ENCODE measurements around the gene NKAPL.
A peak's percentile ranks its signal among the peaks of the same experiment; 100 is the strongest.

Gene NKAPL

DNA sequence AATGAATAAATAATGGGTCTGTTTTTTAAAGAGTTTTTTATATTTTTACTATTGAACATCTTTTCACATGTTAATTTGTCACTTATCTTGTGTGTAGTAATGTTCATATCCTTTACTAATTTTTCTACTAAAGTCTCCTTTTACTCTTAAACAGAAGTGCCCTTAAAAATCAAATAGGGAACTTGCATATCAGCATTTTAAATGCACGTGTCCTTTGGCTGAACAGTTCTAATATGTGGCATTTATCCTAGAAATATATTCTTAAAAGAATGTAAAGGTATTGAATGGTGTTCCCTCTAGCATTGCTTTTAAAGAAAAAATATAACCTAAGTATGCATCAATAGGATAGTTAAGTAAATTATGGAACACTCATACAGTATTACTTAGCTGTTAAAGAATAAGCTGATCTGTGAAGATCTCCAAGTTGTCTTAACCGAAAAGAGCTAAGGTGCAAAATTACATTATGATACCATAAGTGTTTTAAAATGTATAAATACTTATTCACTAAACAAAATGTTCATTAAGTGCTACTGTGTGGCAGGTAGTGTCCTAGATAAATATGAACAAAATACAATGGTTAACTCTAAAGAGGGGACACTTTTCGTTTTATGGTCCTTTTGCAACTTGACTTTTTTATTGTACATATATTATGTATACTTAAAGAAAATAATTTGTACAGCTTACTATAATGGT is 21.6 kb downstream of the NKAPL start:
- TF ChIP-seq, protein P1, sequence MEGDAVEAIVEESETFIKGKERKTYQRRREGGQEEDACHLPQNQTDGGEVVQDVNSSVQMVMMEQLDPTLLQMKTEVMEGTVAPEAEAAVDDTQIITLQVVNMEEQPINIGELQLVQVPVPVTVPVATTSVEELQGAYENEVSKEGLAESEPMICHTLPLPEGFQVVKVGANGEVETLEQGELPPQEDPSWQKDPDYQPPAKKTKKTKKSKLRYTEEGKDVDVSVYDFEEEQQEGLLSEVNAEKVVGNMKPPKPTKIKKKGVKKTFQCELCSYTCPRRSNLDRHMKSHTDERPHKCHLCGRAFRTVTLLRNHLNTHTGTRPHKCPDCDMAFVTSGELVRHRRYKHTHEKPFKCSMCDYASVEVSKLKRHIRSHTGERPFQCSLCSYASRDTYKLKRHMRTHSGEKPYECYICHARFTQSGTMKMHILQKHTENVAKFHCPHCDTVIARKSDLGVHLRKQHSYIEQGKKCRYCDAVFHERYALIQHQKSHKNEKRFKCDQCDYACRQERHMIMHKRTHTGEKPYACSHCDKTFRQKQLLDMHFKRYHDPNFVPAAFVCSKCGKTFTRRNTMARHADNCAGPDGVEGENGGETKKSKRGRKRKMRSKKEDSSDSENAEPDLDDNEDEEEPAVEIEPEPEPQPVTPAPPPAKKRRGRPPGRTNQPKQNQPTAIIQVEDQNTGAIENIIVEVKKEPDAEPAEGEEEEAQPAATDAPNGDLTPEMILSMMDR (IDR thresholded peaks at IDR 0.05; ENCODE audit: borderline replicate concordance, insufficient read depth, low read depth, low read length), result no peak

DNA sequence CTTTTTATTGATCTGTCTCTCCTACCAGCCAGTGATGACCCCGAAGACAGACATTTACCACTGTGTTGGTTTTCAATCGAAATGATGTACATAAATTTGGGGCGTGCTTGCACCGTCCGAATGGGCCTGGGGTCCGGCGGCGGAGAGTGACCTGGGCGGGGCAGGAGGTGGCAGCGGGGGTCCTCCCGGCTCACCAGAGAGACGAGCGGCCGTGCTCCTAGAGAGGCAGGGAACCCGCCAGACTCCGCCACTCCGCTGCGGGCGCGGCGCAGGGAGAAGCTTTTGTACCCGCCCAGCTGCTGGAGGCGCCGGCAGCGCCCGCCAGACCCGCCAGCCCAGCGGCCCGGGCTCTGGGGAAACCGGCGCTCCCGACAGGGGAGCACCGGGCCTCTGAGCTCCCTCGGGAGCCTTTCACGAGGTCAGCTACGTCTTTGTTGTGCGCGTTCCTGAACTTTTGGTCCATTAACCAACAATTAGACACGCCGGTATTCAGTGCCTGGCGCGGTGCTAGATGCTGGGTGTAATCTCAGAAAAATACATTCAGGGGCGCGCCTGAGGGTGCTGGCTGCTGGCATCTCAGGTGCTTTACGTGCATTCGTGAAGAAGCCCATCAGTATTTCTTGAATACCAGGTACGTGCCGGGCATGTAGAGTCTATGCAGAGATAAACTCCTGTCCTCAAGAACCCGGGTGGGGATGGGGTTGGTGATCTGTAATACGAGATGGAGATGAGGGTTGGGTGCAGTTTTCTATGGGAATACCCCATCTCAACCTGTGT is 22.4 kb downstream of the NKAPL start, which contains the start of gene PGBD1:
TSS of gene PGBD1 (plus strand) at position 285 of the 777 bp plus-strand sequence. CDS start 2,242 bp downstream, outside the sequence.
- H3K4me3 ChIP-seq (ENCODE audit: low read depth, low read length), result peak within 1 kb of the TSS; percentile 54
- TF ChIP-seq, protein P1 (IDR thresholded peaks at IDR 0.05; ENCODE audit: borderline replicate concordance, insufficient read depth, low read depth, low read length), result no peak

More for the DNA sequence above, 21.6 kb downstream of the NKAPL start:
- H3K4me3 ChIP-seq (ENCODE audit: low read depth, low read length), result no peak overlapping the region

DNA sequence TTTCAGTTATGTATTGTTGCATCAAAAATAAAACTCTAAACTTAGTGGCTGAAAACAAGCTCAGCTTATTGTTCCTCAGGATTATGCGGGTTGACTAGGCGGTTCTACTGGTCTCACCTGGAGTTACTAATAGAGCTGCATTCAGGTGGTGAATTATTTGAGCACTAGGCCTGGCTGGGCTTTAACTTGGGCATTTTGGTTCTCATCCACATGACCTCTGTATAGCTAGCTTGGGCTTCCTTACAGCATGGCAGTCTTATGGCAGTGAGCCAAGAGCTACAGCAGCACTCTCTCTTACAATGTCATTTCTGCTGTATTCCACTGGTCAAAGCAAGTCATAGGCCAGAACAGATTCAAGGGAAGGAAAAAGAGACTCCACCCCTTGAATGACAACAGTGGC is 23.8 kb downstream of the NKAPL start:
- H3K4me3 ChIP-seq (ENCODE audit: low read depth, low read length), result no peak overlapping the region
- TF ChIP-seq, protein P1 (IDR thresholded peaks at IDR 0.05; ENCODE audit: borderline replicate concordance, insufficient read depth, low read depth, low read length), result no peak

DNA sequence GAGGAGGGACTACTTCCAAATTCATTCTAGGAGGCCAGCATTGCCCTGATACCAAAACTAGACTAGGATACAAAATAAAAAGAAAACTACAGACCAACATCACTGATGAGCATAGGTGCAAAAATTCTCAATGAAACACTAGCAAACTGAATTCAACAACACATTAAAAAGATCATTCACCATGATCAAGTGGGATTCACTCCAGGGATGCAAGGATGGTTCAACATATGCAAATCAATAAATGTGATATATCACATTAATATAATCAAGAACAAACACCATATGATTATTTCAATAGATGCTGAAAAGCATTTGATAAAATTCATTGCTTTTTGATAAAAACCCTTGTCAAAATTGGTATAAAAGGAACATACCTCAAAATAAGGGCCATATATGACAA is 32.5 kb downstream of the NKAPL start:
- no peak overlapping the region for H3K4me3 ChIP-seq (ENCODE audit: low read depth, low read length)
- TF ChIP-seq, protein P1 (IDR thresholded peaks at IDR 0.05; ENCODE audit: borderline replicate concordance, insufficient read depth, low read depth, low read length), result no peak

DNA sequence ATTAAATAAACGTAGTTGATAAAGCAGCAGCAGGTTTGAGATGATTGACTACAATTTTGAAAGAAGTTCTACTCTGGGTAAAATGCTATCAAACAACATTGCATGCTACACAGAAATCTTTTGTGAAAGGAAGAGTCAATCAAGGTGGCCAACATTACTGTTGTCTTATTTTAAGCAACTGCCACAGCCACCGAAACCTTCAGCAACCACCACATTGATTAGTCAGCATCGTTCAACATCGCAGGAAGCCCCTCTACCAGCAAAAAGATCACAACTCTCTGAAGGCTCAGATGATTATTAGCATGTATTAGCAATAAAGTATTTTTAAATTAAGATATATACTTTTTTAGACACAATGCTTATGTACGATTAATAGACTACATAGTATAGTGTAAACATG is 36.2 kb downstream of the NKAPL start:
- TF ChIP-seq, protein P1 (IDR thresholded peaks at IDR 0.05; ENCODE audit: borderline replicate concordance, insufficient read depth, low read depth, low read length), result no peak
- no peak overlapping the region for H3K4me3 ChIP-seq (ENCODE audit: low read depth, low read length)

DNA sequence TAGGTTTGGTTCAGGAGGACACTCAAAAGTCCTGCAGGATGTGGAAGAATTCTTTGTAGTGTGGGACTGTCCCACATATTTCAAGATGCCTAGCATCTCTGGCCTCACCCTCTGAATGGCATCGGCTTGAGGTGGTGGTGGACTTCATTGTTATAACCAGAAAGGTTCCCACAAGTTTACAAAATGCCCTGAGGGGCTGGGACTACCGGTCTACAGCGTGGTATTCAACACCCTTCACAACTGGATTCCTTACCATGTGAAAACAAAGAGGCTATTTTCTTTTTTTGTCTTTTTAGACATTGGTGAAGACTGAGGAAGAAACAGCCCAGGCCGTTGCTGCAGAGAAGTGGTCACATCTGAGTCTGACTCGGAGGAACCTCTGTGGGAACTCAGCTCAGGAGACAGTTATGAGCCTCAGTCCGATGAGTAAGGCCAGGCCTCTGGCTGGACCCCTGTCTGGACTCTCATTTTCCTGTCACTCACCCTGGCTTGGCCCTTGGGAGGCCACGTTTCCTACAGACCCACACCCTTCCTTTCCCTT is 37.5 kb downstream of the NKAPL start:
- TF ChIP-seq, protein P1 (IDR thresholded peaks at IDR 0.05; ENCODE audit: borderline replicate concordance, insufficient read depth, low read depth, low read length), result no peak
- H3K4me3 ChIP-seq (ENCODE audit: low read depth, low read length), result no peak overlapping the region
